WTC11 (cell line): ENCODE results near the gene UCHL5.

Experiments used
- ARID4B ChIP-seq: sonication (generic); formaldehyde crosslinking; IDR thresholded peaks from 2 replicates; pipeline ENCODE4 v1.8.0; 2023; ENCODE audit warnings: missing genetic modification reagents, mild to moderate bottlenecking, borderline replicate concordance
- ATF6 ChIP-seq: sonication (generic); formaldehyde crosslinking; IDR thresholded peaks from 2 replicates; pipeline ENCODE4 v1.8.1; 2023; ENCODE audit warnings: mild to moderate bottlenecking, missing genetic modification reagents
- CBFB ChIP-seq: sonication (generic); formaldehyde crosslinking; IDR thresholded peaks from 2 replicates; pipeline ENCODE4 v1.8.1; 2022; ENCODE audit warnings: mild to moderate bottlenecking, low read depth, missing genetic modification reagents
- CTCF ChIP-seq: fragments of 200-600 bp; IDR thresholded peaks from 2 replicates; pipeline ENCODE4 v1.8.0; 2022; ENCODE audit warnings: antibody characterized with exemption
- JUN ChIP-seq: sonication (generic); formaldehyde crosslinking; IDR thresholded peaks from 2 replicates; pipeline ENCODE4 v1.8.0; 2023; ENCODE audit warnings: mild to moderate bottlenecking, missing genetic modification reagents
- MAX ChIP-seq: sonication (generic); formaldehyde crosslinking; IDR thresholded peaks from 2 replicates; pipeline ENCODE4 v1.8.0; 2022; ENCODE audit warnings: mild to moderate bottlenecking, missing genetic modification reagents
- ZBTB43 ChIP-seq: sonication (generic); formaldehyde crosslinking; IDR thresholded peaks from 2 replicates; pipeline ENCODE4 v1.8.1; 2023; ENCODE audit warnings: mild to moderate bottlenecking, missing genetic modification reagents

- TF ChIP-seq ATF6 (CRISPR knock-in tag) (no peak), CTCF (no peak), MAX (no peak), CBFB (CRISPR knock-in tag) (no peak), ARID4B (CRISPR knock-in tag) (no peak), ZBTB43 (CRISPR knock-in tag) (no peak), JUN (CRISPR knock-in tag) (no peak)
These were observed 49.3 kb upstream of the UCHL5 start for GRCh38 chr1:193108471-193108870.
